Endothelial cell (in vitro differentiated cells): ENCODE measurements around the gene KAT14. TPM values are rescaled to one million over a fixed set of nuclear protein-coding genes. Genes with fewer than 3 reads are reported as not detected.

Experiments used
- DNase-seq: peaks from one replicate; pipeline ENCODE4 v3.0.0; 2021; ENCODE audit warnings: low spot score
- H3K27ac Mint-ChIP-seq: one replicate; pipeline ENCODE4 v1.8.0; 2021; ENCODE audit warnings: mixed read lengths, inconsistent platforms; ENCODE audit not compliant: unreplicated experiment
- H3K27me3 Mint-ChIP-seq: one replicate; pipeline ENCODE4 v1.8.0; 2021; ENCODE audit warnings: mild to moderate bottlenecking, moderate library complexity, mixed read lengths, inconsistent platforms; ENCODE audit not compliant: unreplicated experiment
- H3K36me3 Mint-ChIP-seq: one replicate; pipeline ENCODE4 v1.8.0; 2021; ENCODE audit warnings: mild to moderate bottlenecking, low read depth, mixed read lengths, inconsistent platforms; ENCODE audit not compliant: unreplicated experiment
- H3K4me1 Mint-ChIP-seq: one replicate; pipeline ENCODE4 v1.8.0; 2021; ENCODE audit warnings: mild to moderate bottlenecking, mixed read lengths, inconsistent platforms; ENCODE audit not compliant: unreplicated experiment
- H3K4me3 Mint-ChIP-seq: one replicate; pipeline ENCODE4 v1.8.0; 2021; ENCODE audit warnings: mild to moderate bottlenecking, mixed read lengths, inconsistent platforms; ENCODE audit not compliant: unreplicated experiment
- H3K9me3 Mint-ChIP-seq: one replicate; pipeline ENCODE4 v1.8.0; 2021; ENCODE audit warnings: mixed read lengths, inconsistent platforms; ENCODE audit not compliant: unreplicated experiment
- total RNA-seq: library from RNA; stranded (reverse); fragmentation: NEBNext Ultra II Directional; extraction: Animal tissue kit (Norgen Biotek cat#: 25700); gene quantifications from one replicate; pipeline ENCODE4 v1.2.1, GENCODE V29; 2021; ENCODE audit not compliant: unreplicated experiment
- TF ChIP-seq, protein P1 (sequence below): fragments of 200-600 bp; sonication (generic); IDR thresholded peaks from one replicate; pipeline ENCODE4 v1.5.0; 2021; ENCODE audit warnings: antibody characterized with exemption; ENCODE audit not compliant: unreplicated experiment

Gene KAT14
- total RNA-seq, 1 donor from 2014 or later: 16.9 TPM

DNA sequence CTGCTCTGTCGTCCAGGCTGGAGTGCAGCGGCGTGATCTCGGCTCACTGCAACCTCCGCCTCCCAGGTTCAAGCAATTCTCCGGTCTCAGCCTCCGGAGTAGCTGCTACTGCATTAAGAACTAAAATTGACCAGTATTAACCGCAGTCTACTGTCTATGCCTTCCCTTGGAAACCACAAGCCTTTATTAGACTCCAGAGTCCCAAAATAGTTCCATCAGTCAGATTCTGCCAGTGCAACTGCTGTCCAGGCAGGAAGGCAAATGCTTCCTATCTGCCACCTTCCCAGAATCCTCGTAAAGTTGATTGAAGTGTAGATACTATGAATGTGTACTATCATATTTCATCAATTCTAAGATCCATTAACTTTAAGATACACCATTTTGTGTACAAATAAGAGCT lies 16.7 kb downstream of the KAT14 start:
- Mint-ChIP-seq H3K4me3 (no peak overlapping the region), H3K9me3 (no peaks in the 10 kb centered on the region), H3K4me1 (no peaks in the 10 kb centered on the region), H3K27ac (no peak overlapping the region), H3K27me3 (no peaks in the 10 kb centered on the region), H3K36me3 (no peaks in the 10 kb centered on the region)
- TF ChIP-seq, protein P1, sequence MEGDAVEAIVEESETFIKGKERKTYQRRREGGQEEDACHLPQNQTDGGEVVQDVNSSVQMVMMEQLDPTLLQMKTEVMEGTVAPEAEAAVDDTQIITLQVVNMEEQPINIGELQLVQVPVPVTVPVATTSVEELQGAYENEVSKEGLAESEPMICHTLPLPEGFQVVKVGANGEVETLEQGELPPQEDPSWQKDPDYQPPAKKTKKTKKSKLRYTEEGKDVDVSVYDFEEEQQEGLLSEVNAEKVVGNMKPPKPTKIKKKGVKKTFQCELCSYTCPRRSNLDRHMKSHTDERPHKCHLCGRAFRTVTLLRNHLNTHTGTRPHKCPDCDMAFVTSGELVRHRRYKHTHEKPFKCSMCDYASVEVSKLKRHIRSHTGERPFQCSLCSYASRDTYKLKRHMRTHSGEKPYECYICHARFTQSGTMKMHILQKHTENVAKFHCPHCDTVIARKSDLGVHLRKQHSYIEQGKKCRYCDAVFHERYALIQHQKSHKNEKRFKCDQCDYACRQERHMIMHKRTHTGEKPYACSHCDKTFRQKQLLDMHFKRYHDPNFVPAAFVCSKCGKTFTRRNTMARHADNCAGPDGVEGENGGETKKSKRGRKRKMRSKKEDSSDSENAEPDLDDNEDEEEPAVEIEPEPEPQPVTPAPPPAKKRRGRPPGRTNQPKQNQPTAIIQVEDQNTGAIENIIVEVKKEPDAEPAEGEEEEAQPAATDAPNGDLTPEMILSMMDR: no peak
- DNase-seq: no peak

DNA sequence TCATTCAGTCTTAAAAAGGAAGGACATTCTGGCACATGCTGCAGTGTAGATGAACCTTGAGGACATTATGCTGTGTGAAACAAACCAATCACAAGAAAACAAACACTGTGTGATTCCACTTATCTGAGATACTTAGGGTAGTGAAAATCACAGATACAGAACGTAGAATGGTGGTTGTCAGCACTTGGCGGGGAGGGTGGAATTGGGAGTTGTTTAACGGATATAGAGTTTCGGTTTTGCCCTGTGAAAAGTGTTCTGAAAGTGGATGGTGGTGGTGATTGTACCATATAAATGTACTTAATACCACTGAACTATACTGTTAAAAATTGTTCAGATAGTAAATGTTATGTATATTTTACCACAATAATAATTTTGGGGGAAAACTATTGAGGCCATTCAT lies 18.4 kb downstream of the KAT14 start:
- H3K36me3 Mint-ChIP-seq: no peaks in the 10 kb centered on the region
- no peak for DNase-seq
- no peak overlapping the region for H3K4me3 Mint-ChIP-seq
- H3K4me1 Mint-ChIP-seq: no peaks in the 10 kb centered on the region
- TF ChIP-seq, protein P1: no peak
- no peak overlapping the region for H3K27ac Mint-ChIP-seq
- no peaks in the 10 kb centered on the region for H3K9me3 Mint-ChIP-seq
- H3K27me3 Mint-ChIP-seq: no peaks in the 10 kb centered on the region

DNA sequence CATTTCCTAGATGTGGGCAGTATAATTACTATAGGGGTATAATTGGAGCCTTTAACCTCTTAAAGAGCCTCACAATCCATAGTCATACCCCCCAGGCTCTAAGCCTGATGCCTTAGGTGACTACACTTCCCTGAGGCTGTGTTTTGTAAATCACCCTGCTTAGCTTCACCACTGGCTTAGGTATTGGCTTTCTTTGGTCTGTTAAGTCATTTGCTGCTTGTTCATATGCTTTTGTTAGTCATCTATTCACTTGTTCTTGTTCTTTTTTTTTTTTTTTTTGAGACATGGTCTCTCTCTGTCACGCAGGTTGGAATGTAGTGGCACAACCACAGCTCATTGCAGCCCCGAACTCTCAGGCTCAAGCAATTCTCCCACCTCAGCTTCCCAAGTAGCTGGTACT lies 26.7 kb downstream of the KAT14 start:
- Mint-ChIP-seq H3K36me3 (peaks cover 10% of the 10 kb centered on the region), H3K27ac (no peak overlapping the region), H3K27me3 (peaks cover 2% of the 10 kb centered on the region), H3K9me3 (no peaks in the 10 kb centered on the region), H3K4me1 (peaks cover 22% of the 10 kb centered on the region), H3K4me3 (no peak overlapping the region)
- TF ChIP-seq, protein P1: no peak
- DNase-seq: no peak

DNA sequence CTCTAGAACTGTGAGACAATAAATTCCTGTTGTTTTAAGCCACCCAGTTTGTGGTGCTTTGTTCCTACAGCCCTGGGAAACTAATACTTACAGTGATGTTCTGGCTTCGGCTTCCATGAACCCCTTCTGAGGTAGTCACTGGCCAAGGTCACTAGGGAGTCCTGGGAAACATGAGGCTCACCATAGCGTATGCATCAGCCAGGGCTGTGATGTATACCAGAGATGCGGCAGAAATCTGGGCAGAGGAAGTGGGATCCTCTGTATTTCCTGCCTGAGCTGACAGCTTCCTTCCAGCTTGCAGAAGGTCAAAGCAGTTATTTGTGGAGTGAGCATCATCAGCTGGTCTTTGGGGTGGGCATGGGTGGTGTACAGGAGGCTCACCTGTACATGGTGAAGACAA lies 27.9 kb downstream of the KAT14 start:
- Mint-ChIP-seq H3K4me1 (peaks cover 22% of the 10 kb centered on the region), H3K4me3 (no peak overlapping the region), H3K36me3 (peaks cover 13% of the 10 kb centered on the region), H3K27me3 (peaks cover 2% of the 10 kb centered on the region), H3K27ac (peak overlapping the region; percentile 80), H3K9me3 (no peaks in the 10 kb centered on the region)
- TF ChIP-seq, protein P1: no peak
- peak; percentile 14 for DNase-seq

DNA sequence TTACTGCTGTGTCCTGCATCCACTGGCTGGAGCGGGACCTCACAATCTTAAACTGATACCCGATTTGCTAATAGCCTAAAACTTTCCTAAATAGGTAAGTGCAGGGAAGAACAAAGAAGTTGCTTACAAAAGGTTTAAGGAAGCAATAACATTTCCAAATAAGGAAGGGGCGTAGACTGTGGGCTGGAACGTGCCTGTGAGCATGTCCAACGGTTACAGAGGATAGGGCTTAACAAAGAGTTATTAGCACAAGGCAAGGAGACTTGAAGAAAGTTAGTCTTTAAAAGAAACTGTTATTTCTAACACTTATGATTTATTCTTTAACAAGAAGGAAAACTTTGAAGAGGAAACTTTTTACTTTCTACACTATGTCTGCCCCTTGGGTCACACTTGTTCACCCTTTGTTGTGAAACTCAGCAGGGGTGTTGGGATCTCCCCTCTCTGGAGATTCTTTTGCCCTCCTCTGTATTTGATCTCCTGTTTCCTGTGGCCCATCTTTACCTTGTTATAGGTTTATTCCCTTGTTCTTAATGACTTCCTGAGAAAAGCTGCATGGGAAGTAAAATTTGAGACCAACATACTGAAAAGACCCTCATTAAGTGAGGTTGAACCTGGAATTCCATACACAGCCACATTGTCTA lies 28.7 kb downstream of the KAT14 start:
- peaks cover 2% of the 10 kb centered on the region for H3K27me3 Mint-ChIP-seq
- H3K9me3 Mint-ChIP-seq: no peaks in the 10 kb centered on the region
- TF ChIP-seq, protein P1: no peak
- H3K36me3 Mint-ChIP-seq: peaks cover 13% of the 10 kb centered on the region
- no peak overlapping the region for H3K4me3 Mint-ChIP-seq
- peak overlapping the region; percentile 80 for H3K27ac Mint-ChIP-seq
- H3K4me1 Mint-ChIP-seq: peaks cover 22% of the 10 kb centered on the region
- DNase-seq: no peak
